Right lobe of liver (tissue), 4 donors: Measurements from ENCODE around the gene KCNS1.

Experiments
- CTCF ChIP-seq, 4 donors: fragments of 200-600 bp in 3 of 4; fragments of 450-650 bp in 1 of 4; IDR thresholded peaks; one replicate each; pipeline versions ENCODE4 v1.5.1 to v1.8.0; 2016 to 2022; ENCODE audit warnings: antibody characterized with exemption in 4 of 4, mild to moderate bottlenecking in 2 of 4
- POLR2A ChIP-seq: fragments of 450-650 bp; IDR thresholded peaks from one replicate; pipeline ENCODE4 v1.6.1; 2017; ENCODE audit warnings: antibody characterized with exemption, mild to moderate bottlenecking
- donor health status: DM: no; HTN: no; CAD: no.
- donor health status: DM: no; HTN: no; CAD: no.
- donor health status: DM: no; HTN: yes; CAD: no.

- TF ChIP-seq CTCF (IDR thresholded peaks at IDR 0.05) = no peak
- TF ChIP-seq POLR2A = no peak
These were observed 33.4 kb downstream of the KCNS1 start for GRCh38 chr20:45067558-45067957.
